H1 (cell line): Measurements from ENCODE around the gene PRKCZ.

Source experiments
- EP300 ChIP-seq, 2 experiments: IDR thresholded peaks; 1 replicate in 1 of 2; 2 replicates in 1 of 2; pipeline ENCODE4 v1.6.1; 2011 to 2012; ENCODE audit warnings: low read depth in 2 of 2, low read length in 2 of 2, mild to moderate bottlenecking in 2 of 2, borderline replicate concordance in 1 of 2, inconsistent platforms in 1 of 2, moderate library complexity in 1 of 2
- EZH2 ChIP-seq: fragments of 200-600 bp; sonication (generic); IDR thresholded peaks from 2 replicates; pipeline ENCODE4 v1.7.1; 2012; ENCODE audit warnings: low read depth, mild to moderate bottlenecking, moderate library complexity, low read length, inconsistent platforms; ENCODE audit not compliant: severe bottlenecking
- FOSL1 ChIP-seq: IDR thresholded peaks from 2 replicates; pipeline ENCODE4 v1.6.1; 2011; ENCODE audit warnings: mild to moderate bottlenecking, low read depth, low read length, moderate library complexity; ENCODE audit not compliant: insufficient read depth
- POLR2A ChIP-seq, 2 experiments: IDR thresholded peaks; 1 replicate in 1 of 2; 2 replicates in 1 of 2; pipeline ENCODE4 v1.6.1; 2011; ENCODE audit warnings: low read depth in 2 of 2, low read length in 2 of 2, mild to moderate bottlenecking in 2 of 2; ENCODE audit errors: control extremely low read depth in 1 of 2
- RAD21 ChIP-seq, 2 experiments: IDR thresholded peaks in 1 of 2; conservative IDR thresholded peaks in 1 of 2; 2 replicates each; pipeline ENCODE4 v1.6.1; 2011; ENCODE audit warnings: low read depth in 2 of 2, low read length in 2 of 2, improper control_type of control experiment in 1 of 2, inconsistent platforms in 1 of 2, mild to moderate bottlenecking in 1 of 2, moderate library complexity in 1 of 2
- YY1 ChIP-seq: IDR thresholded peaks from 2 replicates; pipeline ENCODE4 v1.6.1; 2011; ENCODE audit warnings: low read depth, mild to moderate bottlenecking, low read length
- TF ChIP-seq, protein P1 (sequence below), 3 experiments: IDR thresholded peaks; 1 replicate in 2 of 3; 2 replicates in 1 of 3; pipeline versions ENCODE4 v1.5.1 to v1.6.1; 2011; ENCODE audit warnings: low read length in 3 of 3, mild to moderate bottlenecking in 3 of 3, inconsistent platforms in 2 of 3, low read depth in 1 of 3, moderate library complexity in 1 of 3; ENCODE audit not compliant: insufficient read depth in 1 of 3; ENCODE audit errors: control extremely low read depth in 1 of 3
- TF ChIP-seq, protein P2 (sequence below): IDR thresholded peaks from 2 replicates; pipeline ENCODE4 v1.6.1; 2012; ENCODE audit warnings: low read length, inconsistent platforms
- TF ChIP-seq, protein P3 (sequence below): IDR thresholded peaks from 2 replicates; pipeline ENCODE4 v1.6.1; 2011; ENCODE audit warnings: low read depth, mild to moderate bottlenecking, low read length; ENCODE audit not compliant: insufficient read depth

DNA sequence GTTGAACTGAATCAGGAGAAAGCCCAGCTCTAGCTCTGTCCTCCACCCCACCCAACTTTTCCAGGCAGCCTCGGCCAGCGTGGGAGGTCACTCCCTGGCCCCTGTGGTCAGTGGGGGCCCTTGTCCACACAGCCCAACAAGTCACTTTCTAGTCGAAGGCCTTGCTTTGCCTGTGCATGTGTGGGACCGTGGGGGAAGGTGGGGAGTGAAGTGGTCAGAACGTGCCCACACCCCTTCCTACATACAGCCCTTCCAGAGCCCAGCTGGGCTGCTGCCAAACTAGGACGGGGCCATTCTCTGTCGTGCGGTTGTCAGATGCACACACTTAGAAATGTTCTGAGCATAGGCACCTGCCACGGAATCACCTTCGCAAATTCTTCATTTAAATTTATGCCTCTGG, 126.4 kb downstream of the PRKCZ start:
- TF ChIP-seq YY1 (no peak), EZH2 (no peak), RAD21 (IDR thresholded peaks at IDR 0.05 in 1 of 2, conservative IDR thresholded peaks at IDR 0.05 in 1 of 2; ENCODE audit: low read depth in 2 of 2, low read length in 2 of 2) (no peak), POLR2A (IDR thresholded peaks at IDR 0.05; ENCODE audit: control extremely low read depth in 1 of 2, low read depth in 2 of 2, low read length in 2 of 2) (no peak), EP300 (IDR thresholded peaks at IDR 0.05; ENCODE audit: borderline replicate concordance in 1 of 2, low read depth in 2 of 2, low read length in 2 of 2) (no peak), FOSL1 (no peak)
- TF ChIP-seq, protein P1, sequence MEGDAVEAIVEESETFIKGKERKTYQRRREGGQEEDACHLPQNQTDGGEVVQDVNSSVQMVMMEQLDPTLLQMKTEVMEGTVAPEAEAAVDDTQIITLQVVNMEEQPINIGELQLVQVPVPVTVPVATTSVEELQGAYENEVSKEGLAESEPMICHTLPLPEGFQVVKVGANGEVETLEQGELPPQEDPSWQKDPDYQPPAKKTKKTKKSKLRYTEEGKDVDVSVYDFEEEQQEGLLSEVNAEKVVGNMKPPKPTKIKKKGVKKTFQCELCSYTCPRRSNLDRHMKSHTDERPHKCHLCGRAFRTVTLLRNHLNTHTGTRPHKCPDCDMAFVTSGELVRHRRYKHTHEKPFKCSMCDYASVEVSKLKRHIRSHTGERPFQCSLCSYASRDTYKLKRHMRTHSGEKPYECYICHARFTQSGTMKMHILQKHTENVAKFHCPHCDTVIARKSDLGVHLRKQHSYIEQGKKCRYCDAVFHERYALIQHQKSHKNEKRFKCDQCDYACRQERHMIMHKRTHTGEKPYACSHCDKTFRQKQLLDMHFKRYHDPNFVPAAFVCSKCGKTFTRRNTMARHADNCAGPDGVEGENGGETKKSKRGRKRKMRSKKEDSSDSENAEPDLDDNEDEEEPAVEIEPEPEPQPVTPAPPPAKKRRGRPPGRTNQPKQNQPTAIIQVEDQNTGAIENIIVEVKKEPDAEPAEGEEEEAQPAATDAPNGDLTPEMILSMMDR (IDR thresholded peaks at IDR 0.05; ENCODE audit: control extremely low read depth in 1 of 3, insufficient read depth in 1 of 3, low read depth in 1 of 3, low read length in 3 of 3) = no peak
- TF ChIP-seq, protein P2, sequence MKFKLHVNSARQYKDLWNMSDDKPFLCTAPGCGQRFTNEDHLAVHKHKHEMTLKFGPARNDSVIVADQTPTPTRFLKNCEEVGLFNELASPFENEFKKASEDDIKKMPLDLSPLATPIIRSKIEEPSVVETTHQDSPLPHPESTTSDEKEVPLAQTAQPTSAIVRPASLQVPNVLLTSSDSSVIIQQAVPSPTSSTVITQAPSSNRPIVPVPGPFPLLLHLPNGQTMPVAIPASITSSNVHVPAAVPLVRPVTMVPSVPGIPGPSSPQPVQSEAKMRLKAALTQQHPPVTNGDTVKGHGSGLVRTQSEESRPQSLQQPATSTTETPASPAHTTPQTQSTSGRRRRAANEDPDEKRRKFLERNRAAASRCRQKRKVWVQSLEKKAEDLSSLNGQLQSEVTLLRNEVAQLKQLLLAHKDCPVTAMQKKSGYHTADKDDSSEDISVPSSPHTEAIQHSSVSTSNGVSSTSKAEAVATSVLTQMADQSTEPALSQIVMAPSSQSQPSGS = no peak
- TF ChIP-seq, protein P3, sequence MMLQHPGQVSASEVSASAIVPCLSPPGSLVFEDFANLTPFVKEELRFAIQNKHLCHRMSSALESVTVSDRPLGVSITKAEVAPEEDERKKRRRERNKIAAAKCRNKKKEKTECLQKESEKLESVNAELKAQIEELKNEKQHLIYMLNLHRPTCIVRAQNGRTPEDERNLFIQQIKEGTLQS = no peak
